HT1080 (cell line): ENCODE results near the gene MRPL24. TPM values are rescaled to one million over a fixed set of nuclear protein-coding genes. Genes with fewer than 3 reads are reported as not detected.
A peak's percentile ranks its signal among the peaks of the same experiment; 100 is the strongest.

ENCODE experiments used
- DNase-seq: peaks from one replicate; pipeline ENCODE4 v3.0.0-alpha.2; 2015; ENCODE audit warnings: low read depth
- total RNA-seq: library from RNA; depleted of rRNA; stranded (reverse); fragments of >200 nt; shearing (Covaris generic); gene quantifications from 2 replicates; pipeline ENCODE4 v1.2.3, GENCODE V29; 2014

Gene MRPL24
- total RNA-seq, 1 experiment from 2014 or later, result 163 TPM

DNA sequence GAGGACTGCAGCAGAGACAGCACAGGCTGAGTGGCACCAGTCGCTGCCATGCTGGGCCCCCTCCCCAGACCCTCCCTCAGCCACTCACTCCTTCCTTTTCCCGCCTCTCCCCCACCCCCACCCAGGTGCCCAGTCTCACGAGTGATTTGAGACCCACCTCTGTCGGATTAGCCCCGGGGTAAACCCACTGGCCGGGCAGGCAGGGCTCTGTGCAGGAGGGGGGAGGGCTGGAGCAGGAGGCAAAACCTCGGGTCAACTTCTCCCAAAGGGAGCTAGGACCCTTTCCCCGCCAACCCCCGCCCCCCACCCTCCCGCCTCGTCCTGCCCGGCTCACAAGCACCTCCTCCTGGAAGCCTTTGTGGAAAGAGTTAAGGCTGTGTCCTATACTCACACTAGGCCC is 3.5 kb upstream of the MRPL24 start:
- DNase-seq, result no peak

GRCh38 chr1:156743367-156744302 is 2.7 kb upstream of the MRPL24 start:
- DNase-seq, result no peak

DNA sequence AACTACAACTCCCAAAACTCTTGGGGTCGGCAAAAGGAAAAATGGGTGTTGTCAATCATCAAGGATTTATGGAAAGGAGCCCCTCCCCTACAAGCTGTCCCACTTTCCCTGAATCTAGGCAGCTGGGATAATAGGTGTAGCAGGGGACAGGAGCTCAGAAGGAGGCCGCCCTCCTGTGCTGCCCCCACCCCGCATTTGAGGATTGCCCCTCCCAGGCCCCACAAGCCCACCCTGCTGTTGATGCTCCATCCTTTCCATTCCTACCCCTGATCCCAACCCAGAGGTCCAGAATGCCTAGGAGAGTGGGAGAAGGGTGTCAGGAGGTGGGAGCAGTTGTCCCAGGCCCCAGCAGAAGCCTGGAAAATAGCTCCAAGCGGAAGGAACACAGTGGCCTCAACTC is 1.9 kb upstream of the MRPL24 start:
- DNase-seq, result no peak

DNA sequence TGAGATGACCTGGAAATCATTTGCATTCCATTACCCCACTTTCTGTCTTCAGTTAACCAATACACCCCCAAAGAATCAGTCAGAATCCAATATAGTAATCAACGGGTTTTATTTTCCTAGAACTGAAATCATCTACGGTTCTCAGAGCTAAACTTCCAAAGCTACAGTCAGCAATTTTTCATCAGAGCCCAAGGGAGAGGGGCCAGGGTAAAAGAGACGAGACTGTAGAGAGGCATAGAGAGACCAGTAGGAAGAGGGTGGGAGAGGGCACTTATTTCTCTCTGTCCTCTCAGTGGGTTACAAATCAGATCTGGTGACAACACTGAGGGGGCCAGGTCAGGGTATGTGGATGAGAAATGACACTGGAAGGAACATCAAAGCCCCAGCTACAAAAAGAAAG is 1.1 kb upstream of the MRPL24 start:
- DNase-seq, result no peak

DNA sequence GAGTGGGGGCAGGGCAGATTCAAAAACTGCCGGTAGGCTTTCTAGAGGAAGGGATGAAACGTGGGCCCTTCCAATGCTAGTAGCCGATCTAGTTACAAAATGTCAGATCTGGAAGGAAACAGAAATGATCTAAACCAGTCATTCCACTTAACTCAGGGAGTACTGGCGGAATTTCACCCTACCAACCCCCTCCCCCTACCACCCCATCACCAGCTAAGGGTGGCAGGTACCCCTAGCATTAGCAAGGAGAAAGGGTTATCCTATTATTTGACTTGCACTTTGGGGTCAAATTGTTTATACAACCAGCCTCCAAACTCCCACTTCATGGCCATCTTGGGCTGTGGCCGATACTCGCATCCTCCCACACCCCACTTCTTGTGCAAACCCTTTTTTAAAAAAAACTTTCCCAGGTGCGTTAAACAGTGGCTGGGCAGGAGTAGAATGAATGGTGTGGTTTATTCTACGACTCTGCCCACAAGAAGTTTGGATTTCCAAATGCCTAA is 644 bp upstream of the MRPL24 start:
- DNase-seq, result no peak

DNA sequence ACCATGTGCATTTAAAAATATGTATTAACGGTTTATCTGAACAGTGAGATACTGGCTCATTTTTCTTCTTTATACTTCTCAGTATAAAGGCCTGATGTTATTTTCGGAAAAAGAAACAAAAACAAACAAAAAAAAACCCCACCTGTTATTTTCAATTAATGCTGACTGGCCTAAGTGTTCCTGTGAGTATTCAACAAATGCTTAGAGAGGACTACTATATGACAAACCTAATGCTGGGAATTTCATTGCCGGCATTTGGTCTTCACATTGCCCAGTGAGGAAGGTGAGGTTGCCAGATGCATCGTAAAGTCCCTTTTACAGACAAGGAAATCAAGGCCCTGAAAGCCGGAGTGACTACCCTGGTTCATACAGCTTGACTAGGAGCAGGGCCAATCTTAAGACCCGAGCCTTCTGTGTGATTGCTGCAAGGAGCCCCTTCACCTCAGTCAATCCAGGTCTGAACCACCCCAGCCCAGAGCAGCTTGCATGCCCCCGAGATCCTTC is 599 bp downstream of the MRPL24 start:
- DNase-seq, result no peak

DNA sequence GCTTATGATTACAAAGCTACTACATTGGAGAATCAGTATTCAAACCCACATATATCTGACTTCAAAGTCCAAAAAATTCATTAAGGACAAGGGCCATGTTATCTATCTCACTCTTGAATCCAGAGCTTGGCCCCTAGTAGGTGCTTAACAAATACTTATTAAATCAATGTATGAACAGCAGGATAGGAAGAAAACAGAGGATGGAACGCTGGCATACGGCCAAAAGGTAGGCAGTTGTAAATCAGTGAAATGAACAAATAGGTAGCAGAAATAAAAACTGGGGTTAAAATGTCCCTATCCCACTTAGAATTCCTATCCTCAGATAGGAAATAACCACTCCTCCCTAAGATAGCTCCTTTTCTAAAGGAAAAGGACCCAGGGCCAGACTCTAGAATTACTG is 2.0 kb downstream of the MRPL24 start:
- no peak for DNase-seq

DNA sequence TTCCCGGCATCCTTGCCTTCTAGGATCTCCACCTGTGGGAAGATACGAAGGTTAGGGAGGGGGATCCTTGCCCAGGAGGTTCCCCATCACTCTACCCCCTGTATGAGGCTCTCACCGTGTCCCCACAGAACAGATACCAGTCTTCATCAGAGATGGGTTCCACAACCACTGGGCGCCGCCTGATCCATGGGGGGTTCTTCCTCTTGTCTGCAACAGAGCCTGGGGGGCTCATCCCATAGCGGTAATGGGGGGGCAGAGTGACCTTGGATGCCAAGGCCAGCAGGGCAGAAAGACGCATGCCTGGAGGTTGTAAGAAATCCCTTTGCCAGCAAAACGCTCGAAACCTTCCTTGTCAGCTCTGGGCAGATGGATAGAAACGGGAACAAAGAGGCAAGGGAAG is 2.5 kb downstream of the MRPL24 start:
- no peak for DNase-seq

DNA sequence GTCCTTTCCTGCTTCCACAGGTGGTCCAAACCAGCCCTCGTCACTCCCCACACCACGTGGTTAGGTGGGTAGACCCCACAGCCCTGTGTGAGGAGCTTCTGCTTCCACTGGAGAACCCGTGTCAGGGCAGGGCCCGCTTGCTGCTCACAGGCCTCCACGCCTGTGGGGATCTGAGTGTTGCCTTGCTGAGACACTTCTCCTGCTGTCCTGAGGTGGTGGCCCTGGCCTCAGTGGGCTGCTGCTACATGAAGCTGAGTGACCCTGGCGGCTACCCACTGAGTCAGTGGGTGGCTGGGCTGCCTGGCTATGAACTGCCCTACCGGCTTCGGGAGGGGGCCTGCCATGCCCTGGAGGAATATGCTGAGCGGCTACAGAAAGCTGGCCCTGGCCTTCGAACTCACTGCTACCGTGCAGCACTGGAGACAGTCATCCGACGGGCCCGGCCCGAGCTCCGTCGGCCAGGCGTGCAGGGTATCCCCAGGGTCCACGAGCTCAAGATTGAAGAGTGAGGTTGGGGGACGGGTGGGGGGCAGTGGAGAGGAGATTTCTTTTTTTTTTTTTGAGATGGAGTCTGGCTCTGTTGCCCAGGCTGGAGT is 6.8 kb downstream of the MRPL24 start:
- no peak for DNase-seq

DNA sequence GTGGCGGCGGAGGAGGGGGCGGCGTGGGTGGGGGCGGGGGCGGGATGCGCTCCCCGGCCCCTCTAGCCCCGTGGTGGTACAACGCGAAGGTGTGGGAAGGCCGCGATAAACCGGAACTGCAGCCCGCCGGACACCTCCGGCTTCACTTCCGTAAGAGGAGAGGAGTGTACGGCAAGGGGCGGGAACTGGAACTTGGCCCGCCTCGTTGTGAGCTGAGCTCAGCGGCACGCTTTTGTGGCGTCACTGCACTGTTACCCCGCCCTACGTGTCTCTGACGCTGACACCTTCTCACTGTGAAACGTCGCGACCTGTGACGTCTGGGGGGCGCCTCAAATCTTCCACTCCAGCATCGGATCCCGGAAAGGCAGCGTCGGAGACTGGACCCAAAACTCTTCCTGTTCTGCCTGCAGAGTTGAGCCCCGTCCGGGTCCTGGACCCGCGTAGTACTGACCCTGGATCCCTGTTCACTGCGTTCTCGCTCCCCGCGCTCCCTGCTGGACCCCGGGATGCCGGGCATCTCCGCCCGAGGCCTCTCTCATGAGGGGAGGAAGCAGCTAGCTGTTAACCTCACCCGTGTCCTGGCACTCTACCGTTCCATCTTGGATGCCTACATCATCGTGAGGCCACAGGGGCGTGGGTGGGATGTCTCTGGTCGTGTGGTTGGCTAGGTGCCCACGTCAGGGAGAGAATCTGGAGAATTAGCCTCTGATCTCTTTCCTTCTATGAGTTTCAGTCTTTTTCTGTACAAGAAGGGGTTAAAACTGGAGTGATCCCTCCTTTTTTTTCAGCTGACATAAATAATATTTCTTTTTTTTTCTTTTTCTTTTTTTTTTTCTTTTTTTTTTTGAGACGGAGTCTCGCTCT is 12.1 kb downstream of the MRPL24 start, which contains the start of gene ISG20L2:
TSS of gene ISG20L2 (minus strand) at position 168 of the 864 bp plus-strand sequence. CDS start 1,114 bp downstream, outside the sequence.
- peak; percentile 97 for DNase-seq

DNA sequence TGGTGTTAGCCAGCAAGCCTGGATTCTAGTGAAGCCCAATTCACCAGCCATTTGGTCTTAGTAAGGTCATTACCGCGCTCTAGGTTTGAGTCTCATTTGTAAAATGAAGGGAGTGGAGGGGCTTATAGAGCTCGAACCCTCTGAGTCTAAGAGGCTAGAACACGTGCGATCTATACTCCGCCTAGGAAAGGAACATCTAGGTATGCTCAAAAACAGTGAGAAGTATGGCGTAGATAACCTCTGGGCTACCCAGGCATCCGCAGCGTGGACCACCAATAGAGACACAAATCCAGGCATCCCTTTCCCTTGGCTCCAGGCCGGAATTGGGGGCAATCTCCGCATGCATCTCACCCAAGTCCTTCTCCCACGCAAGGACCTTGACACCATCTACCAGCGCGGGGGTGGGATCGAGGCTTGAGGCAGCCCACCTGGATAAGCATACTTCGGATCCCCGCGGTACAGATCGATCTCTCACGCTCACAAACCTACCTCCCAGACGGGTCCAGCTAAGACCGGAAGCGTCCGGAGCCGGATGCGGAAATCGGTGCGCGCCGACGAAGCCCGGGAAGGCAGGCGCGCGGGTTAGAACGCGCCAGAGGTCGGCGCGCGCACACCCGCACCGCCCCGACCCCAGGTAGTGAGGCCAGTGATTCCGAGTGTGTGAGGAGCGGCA is 12.8 kb downstream of the MRPL24 start, which contains the start of gene METTL25B:
TSS of gene METTL25B (plus strand) at position 544 of the 673 bp plus-strand sequence. CDS start 636 bp downstream, outside the sequence.
- no peak for DNase-seq

GRCh38 chr1:156727492-156727891 is 13.4 kb downstream of the MRPL24 start:
- no peak for DNase-seq

- DNase-seq, result peak; percentile 71
Measured at GRCh38 chr1:156726549-156727226, 14.2 kb downstream of the MRPL24 start.

- peak; percentile 93 for DNase-seq
Measured at GRCh38 chr1:156725683-156726280, 15.1 kb downstream of the MRPL24 start.

DNA sequence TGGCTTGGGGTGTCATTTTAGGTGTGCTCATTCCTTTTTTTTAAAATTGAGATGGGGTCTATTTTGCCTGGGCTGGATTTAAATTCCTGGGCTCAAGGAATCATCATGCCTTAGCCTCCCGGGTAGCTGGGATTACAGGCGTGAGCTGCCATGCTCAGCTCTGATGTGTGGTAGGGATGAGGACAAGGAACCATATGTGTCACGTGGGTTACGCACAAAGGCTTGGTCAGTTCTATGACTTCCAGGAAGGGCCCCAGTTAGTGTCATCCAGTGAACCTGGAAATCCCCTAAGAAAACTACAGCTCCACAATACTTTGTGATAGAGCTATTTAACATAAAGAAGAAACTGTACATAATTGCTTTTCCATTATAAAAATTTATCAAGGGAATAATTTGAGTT is 19.4 kb downstream of the MRPL24 start:
- DNase-seq, result no peak

GRCh38 chr1:156721131-156721530 is 19.8 kb downstream of the MRPL24 start:
- DNase-seq, result no peak

DNA sequence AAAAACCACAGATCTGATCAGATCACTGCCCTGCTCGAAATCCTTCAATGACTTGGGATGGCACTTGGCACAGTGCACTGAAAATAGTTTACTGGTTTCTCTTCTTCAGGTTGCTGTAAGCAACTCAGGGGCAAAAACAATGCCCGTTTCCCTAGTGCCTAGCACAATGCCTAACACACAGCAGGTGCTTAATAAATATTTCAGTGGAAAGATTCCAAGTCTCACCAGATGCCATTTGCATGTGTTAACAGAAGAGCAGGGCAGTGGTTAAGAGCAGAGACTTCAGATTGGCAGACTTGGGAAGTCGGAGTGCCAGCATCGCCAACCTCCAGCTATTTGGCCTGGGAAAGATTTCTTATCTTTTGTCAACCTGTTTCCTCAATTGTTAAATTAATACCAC is 23.5 kb downstream of the MRPL24 start:
- no peak for DNase-seq

DNA sequence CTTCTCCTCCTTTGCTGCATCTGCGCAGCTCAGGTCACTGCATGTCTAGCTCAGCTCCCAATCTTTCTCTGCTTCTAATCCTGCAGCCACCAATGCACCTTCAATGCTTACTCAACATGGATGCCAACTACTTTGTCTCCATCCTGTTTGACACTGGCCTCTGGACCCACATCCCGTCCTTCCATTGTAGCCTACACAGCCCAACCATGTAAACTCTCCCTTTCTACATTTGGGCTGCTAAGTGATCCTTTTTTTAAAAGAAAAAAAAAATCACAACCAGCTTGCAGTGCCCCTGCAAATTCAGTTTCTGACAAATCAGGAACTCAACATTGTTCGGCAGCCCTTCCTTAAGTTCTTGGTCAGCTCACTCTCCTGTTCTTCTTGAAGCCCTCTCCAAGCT is 26.1 kb downstream of the MRPL24 start:
- no peak for DNase-seq

GRCh38 chr1:156712626-156713025 is 28.3 kb downstream of the MRPL24 start:
- no peak for DNase-seq
